Retina (tissue), 1 donor: Measurements from ENCODE around the gene TIMM10.

Experiments used
- DNase-seq: peaks from one replicate; pipeline ENCODE4 v3.0.0-alpha.2; 2016

TIMM10 gene

GRCh38 chr11:57530596-57531507, at the start of gene TIMM10:
Gene TIMM10, minus strand, starts transcription at chr11:57530754. Its CDS starts 565 bp downstream, at chr11:57530189.
- DNase-seq, result peak; percentile 95

GRCh38 chr11:57574061-57574460, 43.5 kb upstream of the TIMM10 start:
- no peak for DNase-seq

- no peak for DNase-seq
Measured at GRCh38 chr11:57571606-57572005, 41.1 kb upstream of the TIMM10 start.

- DNase-seq, result no peak
Measured at GRCh38 chr11:57568330-57568766, 37.8 kb upstream of the TIMM10 start.

GRCh38 chr11:57567515-57568329, 37.2 kb upstream of the TIMM10 start, which contains the start of gene UBE2L6:
Gene UBE2L6, minus strand, starts transcription at chr11:57567672. Its CDS starts 61 bp downstream, at chr11:57567611.
- DNase-seq, result peak; percentile 97

- peak; percentile 67 for DNase-seq
Measured at GRCh38 chr11:57566905-57567514, 36.5 kb upstream of the TIMM10 start.

GRCh38 chr11:57566005-57566904, 35.7 kb upstream of the TIMM10 start:
- DNase-seq, result no peak

GRCh38 chr11:57562596-57562995, 32.0 kb upstream of the TIMM10 start:
- no peak for DNase-seq

GRCh38 chr11:57560146-57560545, 29.6 kb upstream of the TIMM10 start:
- no peak for DNase-seq

GRCh38 chr11:57556041-57556440, 25.5 kb upstream of the TIMM10 start:
- DNase-seq, result no peak

- no peak for DNase-seq
Measured at GRCh38 chr11:57555393-57555792, 24.8 kb upstream of the TIMM10 start.

GRCh38 chr11:57552479-57552878, 21.9 kb upstream of the TIMM10 start:
- DNase-seq, result no peak

GRCh38 chr11:57551941-57552340, 21.4 kb upstream of the TIMM10 start:
- no peak for DNase-seq

- DNase-seq, result no peak
Measured at GRCh38 chr11:57549983-57550382, 19.4 kb upstream of the TIMM10 start.

GRCh38 chr11:57547854-57548377, 17.4 kb upstream of the TIMM10 start:
- no peak for DNase-seq

- no peak for DNase-seq
Measured at GRCh38 chr11:57546869-57547475, 16.4 kb upstream of the TIMM10 start.

GRCh38 chr11:57546451-57546850, 15.9 kb upstream of the TIMM10 start:
- DNase-seq, result no peak

GRCh38 chr11:57545883-57546282, 15.3 kb upstream of the TIMM10 start:
- DNase-seq, result no peak

GRCh38 chr11:57544566-57544965, 14.0 kb upstream of the TIMM10 start:
- no peak for DNase-seq

GRCh38 chr11:57543593-57543992, 13.0 kb upstream of the TIMM10 start:
- no peak for DNase-seq

GRCh38 chr11:57542582-57542981, 12.0 kb upstream of the TIMM10 start:
- no peak for DNase-seq
